Measurements from ENCODE around the gene INHA. TPM values are rescaled to one million over a fixed set of nuclear protein-coding genes. Genes with fewer than 3 reads are reported as not detected.

The INHA gene
- total and polyA plus RNA-seq, 4 donors, result 0.03 to 0.15 (median 0.11) TPM

DNA sequence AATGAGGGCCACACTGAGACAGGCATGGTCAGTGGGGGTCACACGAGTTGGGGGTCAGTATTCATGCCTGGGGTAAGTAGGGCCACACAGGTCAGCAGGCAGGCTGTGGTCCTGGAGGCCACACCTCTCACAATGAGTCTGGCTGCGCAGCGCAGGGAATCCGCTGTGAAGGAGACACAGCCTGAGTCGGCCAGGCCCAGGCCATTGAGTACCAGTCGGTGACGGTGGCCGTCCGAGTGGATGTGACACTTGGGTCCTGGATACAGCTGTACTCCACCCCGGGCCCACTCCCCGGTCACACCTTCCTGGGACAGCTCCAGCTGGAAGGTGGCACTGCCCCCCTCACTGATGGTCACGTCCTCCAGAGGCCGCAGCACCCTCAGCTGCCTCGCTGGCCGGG lies 17.8 kb upstream of the INHA start:
- no peak overlapping the region for H3K9ac ChIP-seq (ENCODE audit: low read depth in 1 of 2, low read length in 2 of 2)
- 96% methylated on average over 15 of the region's 15 CpGs for WGBS
- no peaks in the 10 kb centered on the region for H3K36me3 ChIP-seq (ENCODE audit: control insufficient read depth in 4 of 4, insufficient read depth in 3 of 4, low read depth in 1 of 4, low read length in 3 of 4)
- H3K4me1 ChIP-seq (ENCODE audit: control insufficient read depth in 4 of 4, insufficient read depth in 4 of 4, low read length in 3 of 4), result peaks cover 5 to 15% (median 12%) of the 10 kb centered on the region in 4 donors
- no peak overlapping the region for H3K4me3 ChIP-seq (ENCODE audit: low read depth in 1 of 3, low read length in 3 of 3)
- H3K9me3 ChIP-seq (ENCODE audit: control insufficient read depth in 4 of 4, low read length in 3 of 4), result no peaks in the 10 kb centered on the region
- H3K27me3 ChIP-seq (ENCODE audit: control insufficient read depth in 4 of 4, insufficient read depth in 4 of 4, low read length in 3 of 4), result peaks cover 0 to 7% (median 0%) of the 10 kb centered on the region in 4 donors
- H3K27ac ChIP-seq (ENCODE audit: low read depth in 1 of 2, low read length in 2 of 2), result no peak overlapping the region
- no peak for TF ChIP-seq TAF1 (conservative IDR thresholded peaks at IDR 0.05)
- no peak for TF ChIP-seq NR2F2 (IDR thresholded peaks at IDR 0.05)
- no peak for TF ChIP-seq FOXA2 (IDR thresholded peaks at IDR 0.05)
- no peak for TF ChIP-seq HNF4G (IDR thresholded peaks at IDR 0.05)
- TF ChIP-seq GABPA (IDR thresholded peaks at IDR 0.05 in 1 of 2, conservative IDR thresholded peaks at IDR 0.05 in 1 of 2), result no peak
- DNase-seq (ENCODE audit: low spot score), result no peak

DNA sequence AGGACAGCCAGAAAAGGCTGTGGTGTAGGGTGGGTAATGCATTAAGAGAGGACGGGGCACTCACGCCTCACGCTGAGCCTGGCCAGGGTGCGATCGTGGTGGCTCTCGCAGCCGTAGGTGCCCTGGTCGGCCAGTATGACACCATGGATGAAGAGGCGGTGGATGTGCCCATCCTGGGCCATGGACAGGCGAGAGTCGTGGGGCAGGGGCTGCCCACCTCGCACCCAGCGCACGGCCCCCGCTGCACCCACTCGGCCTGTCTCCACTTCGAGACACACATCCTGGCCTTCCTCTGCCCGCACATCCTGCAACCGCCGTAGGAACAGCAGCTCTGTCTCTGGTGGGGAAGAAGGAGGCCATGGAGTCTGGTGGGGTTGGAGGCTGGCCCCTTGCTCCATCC lies 16.2 kb upstream of the INHA start:
- peaks cover 0 to 7% (median 0%) of the 10 kb centered on the region in 4 donors for H3K27me3 ChIP-seq (ENCODE audit: control insufficient read depth in 4 of 4, insufficient read depth in 4 of 4, low read length in 3 of 4)
- peaks cover 5 to 15% (median 12%) of the 10 kb centered on the region in 4 donors for H3K4me1 ChIP-seq (ENCODE audit: control insufficient read depth in 4 of 4, insufficient read depth in 4 of 4, low read length in 3 of 4)
- H3K9me3 ChIP-seq (ENCODE audit: control insufficient read depth in 4 of 4, low read length in 3 of 4), result no peaks in the 10 kb centered on the region
- H3K27ac ChIP-seq (ENCODE audit: low read depth in 1 of 2, low read length in 2 of 2), result no peak overlapping the region
- 97% methylated on average over 20 of the region's 20 CpGs for WGBS
- H3K4me3 ChIP-seq (ENCODE audit: low read depth in 1 of 3, low read length in 3 of 3), result no peak overlapping the region
- no peak overlapping the region for H3K9ac ChIP-seq (ENCODE audit: low read depth in 1 of 2, low read length in 2 of 2)
- H3K36me3 ChIP-seq (ENCODE audit: control insufficient read depth in 4 of 4, insufficient read depth in 3 of 4, low read depth in 1 of 4, low read length in 3 of 4), result no peaks in the 10 kb centered on the region
- TF ChIP-seq, protein P1, sequence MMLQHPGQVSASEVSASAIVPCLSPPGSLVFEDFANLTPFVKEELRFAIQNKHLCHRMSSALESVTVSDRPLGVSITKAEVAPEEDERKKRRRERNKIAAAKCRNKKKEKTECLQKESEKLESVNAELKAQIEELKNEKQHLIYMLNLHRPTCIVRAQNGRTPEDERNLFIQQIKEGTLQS (IDR thresholded peaks at IDR 0.05), result no peak
- TF ChIP-seq HNF4G (IDR thresholded peaks at IDR 0.05) (no peak), RXRA (IDR thresholded peaks at IDR 0.05) (no peak), HNF4A (conservative IDR thresholded peaks at IDR 0.05) (no peak), EGR1 (IDR thresholded peaks at IDR 0.05; ENCODE audit: low read depth in 2 of 2) (no peak), TAF1 (conservative IDR thresholded peaks at IDR 0.05) (no peak), RAD21 (IDR thresholded peaks at IDR 0.05) (no peak), GABPA (IDR thresholded peaks at IDR 0.05 in 1 of 2, conservative IDR thresholded peaks at IDR 0.05 in 1 of 2) (no peak), SP1 (IDR thresholded peaks at IDR 0.05) (no peak), CTCF (IDR thresholded peaks at IDR 0.05; ENCODE audit: low read depth, low read length, missing input control) (no peak), NR2F2 (IDR thresholded peaks at IDR 0.05) (no peak), JUND (IDR thresholded peaks at IDR 0.05) (no peak), FOXA2 (IDR thresholded peaks at IDR 0.05) (no peak), FOXA1 (IDR thresholded peaks at IDR 0.05) (no peak), YY1 (IDR thresholded peaks at IDR 0.05) (no peak), REST (IDR thresholded peaks at IDR 0.05) (no peak)
- TF ChIP-seq, protein P2, sequence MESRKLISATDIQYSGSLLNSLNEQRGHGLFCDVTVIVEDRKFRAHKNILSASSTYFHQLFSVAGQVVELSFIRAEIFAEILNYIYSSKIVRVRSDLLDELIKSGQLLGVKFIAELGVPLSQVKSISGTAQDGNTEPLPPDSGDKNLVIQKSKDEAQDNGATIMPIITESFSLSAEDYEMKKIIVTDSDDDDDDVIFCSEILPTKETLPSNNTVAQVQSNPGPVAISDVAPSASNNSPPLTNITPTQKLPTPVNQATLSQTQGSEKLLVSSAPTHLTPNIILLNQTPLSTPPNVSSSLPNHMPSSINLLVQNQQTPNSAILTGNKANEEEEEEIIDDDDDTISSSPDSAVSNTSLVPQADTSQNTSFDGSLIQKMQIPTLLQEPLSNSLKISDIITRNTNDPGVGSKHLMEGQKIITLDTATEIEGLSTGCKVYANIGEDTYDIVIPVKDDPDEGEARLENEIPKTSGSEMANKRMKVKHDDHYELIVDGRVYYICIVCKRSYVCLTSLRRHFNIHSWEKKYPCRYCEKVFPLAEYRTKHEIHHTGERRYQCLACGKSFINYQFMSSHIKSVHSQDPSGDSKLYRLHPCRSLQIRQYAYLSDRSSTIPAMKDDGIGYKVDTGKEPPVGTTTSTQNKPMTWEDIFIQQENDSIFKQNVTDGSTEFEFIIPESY (IDR thresholded peaks at IDR 0.05), result no peak
- TF ChIP-seq, protein P3, sequence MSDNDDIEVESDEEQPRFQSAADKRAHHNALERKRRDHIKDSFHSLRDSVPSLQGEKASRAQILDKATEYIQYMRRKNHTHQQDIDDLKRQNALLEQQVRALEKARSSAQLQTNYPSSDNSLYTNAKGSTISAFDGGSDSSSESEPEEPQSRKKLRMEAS (IDR thresholded peaks at IDR 0.05), result no peak
- DNase-seq (ENCODE audit: low spot score), result no peak
